ENCODE results near the gene CES1. TPM values are rescaled to one million over a fixed set of nuclear protein-coding genes. Genes with fewer than 3 reads are reported as not detected.
"Not testable (repeated sequence)": the region's sequence is repeated elsewhere in the genome, so short reads cannot be mapped to it uniquely, and the experiment has no call there.

CES1 gene
- total RNA-seq, 1 experiment from 2014 or later, result not detected

DNA sequence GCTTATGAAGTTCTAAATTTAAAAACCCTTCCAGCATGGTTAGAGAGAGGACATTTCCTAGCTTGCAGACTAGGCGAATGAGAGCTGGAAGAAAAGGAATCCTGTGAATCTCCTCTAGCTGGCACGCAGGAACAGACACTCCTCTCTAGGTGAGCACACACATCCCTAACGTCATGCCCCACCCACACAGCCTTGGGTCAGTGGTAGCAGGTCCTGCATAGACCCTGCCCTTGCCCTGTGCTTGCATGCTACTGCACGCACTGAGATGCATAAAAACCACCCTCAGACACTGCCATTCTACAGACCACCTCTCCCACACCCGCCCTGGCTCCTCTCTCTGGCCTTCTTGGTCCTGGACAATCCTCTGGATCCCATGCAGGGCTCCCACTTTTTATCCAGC, 23.5 kb downstream of the CES1 start:
- no peak for DNase-seq (ENCODE audit: low spot score)
- in situ Hi-C loops (cut with HindIII; ENCODE audit: low sequenced_read_pairs), result no loop called here

DNA sequence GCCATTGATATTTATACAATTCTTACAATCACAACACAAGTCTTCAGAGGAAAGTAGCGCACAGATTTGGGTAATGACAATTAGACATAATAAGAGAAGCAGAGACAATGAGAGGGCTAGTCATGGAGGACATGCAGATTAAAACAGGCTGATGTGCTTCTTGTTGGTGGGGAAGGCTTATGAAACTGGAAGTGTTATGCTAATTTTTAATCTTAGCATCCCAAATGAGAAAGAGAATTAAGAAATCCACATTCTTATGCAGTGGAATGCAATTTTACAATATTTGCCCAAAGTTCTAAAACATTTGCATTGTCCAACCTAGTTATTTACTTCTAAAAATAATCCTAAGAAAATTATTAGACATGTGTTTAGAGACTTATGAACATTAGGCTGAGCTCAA, 24.6 kb downstream of the CES1 start:
- DNase-seq (ENCODE audit: low spot score); in situ Hi-C loops (cut with HindIII; ENCODE audit: low sequenced_read_pairs): not testable (repeated sequence)

DNA sequence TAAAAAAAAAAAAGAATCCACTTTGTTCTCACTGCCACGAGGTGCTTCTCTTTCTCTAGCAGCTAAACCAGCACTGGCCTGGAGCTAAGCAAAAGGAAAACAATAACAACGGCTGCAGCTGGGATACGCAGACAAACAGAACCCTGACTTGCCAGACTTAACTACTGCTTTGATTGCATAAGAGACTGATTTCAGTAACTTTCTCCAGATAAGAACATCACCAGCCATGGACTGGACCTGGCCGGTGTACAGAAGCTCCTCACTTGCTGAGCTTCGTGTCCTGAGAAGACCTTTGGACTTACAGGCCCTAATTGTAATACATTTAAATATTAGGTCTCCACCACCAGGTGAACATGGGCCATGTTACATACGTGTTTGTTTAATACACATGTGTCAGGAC, 27.8 kb downstream of the CES1 start:
- DNase-seq (ENCODE audit: low spot score); in situ Hi-C loops (cut with HindIII; ENCODE audit: low sequenced_read_pairs): not testable (repeated sequence)

- DNase-seq (ENCODE audit: low spot score); in situ Hi-C loops (cut with HindIII; ENCODE audit: low sequenced_read_pairs): not testable (repeated sequence)
These were observed 29.2 kb downstream of the CES1 start for GRCh38 chr16:55803681-55804080.

DNA sequence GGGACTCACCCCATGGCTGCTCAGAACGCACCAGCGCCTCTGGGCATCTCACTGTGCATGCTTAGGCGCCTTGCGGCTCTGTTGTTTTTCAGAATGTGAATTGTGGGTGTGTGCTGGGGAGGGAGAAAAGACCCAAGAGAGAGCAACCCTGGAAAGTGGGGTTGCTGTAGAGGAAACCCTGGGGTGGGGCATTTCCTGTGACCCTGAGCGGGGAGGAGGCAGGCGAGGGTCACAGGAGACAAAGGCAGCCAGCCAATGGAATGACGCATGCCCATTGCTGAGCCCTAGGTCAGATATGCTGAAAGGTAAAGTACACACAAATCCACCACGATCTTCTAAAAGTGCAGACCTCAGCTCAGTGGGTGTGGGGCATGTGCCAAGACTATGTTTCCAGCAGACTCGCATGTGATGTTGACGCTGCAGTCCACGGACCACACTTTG, 39.9 kb downstream of the CES1 start:
- in situ Hi-C loops (cut with HindIII; ENCODE audit: low sequenced_read_pairs); DNase-seq (ENCODE audit: low spot score): not testable (repeated sequence)

GRCh38 chr16:55791512-55791911, 41.4 kb downstream of the CES1 start:
- in situ Hi-C loops (cut with HindIII; ENCODE audit: low sequenced_read_pairs), result not testable (repeated sequence)

DNA sequence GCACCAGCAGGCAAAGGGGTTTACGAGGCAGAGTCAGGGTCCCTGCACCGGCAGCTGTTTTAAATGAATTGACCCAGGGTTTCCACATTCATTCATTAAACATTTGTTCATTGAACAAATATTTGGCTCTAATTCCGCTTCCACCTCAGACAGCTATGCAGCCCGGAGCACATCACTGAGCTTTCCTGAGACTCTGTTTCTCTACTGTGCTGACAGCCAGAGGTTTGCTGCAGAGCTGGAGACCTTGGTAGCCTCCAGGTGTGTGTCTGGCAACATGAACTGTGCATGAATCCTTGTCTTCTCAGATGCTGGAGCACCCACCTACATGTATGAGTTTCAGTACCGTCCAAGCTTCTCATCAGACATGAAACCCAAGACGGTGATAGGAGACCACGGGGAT, 42.7 kb downstream of the CES1 start:
- in situ Hi-C loops (cut with HindIII; ENCODE audit: low sequenced_read_pairs); DNase-seq (ENCODE audit: low spot score): not testable (repeated sequence)

More at GRCh38 chr16:55791512-55791911, 41.4 kb downstream of the CES1 start:
- DNase-seq (ENCODE audit: low spot score), result not testable (repeated sequence)

DNA sequence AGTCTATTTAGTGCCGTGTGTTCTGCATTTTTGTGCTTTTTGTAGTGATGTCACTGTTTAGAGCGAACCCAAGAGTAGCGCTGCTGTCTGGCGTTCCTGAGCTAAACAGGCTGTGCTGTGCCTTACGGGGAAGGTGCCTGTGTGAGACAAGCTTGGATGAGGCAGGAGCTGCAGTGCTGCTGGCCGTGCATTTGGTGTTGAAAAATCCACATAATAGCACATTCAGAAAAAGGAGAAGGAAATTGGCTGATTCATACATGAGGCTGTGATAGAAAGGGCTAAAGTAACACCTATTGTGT, 50.2 kb downstream of the CES1 start:
- in situ Hi-C loops (cut with HindIII; ENCODE audit: low sequenced_read_pairs), result not testable (repeated sequence)

GRCh38 chr16:55782091-55782792, 50.7 kb downstream of the CES1 start:
- in situ Hi-C loops (cut with HindIII; ENCODE audit: low sequenced_read_pairs); DNase-seq (ENCODE audit: low spot score): not testable (repeated sequence)

More for the DNA sequence above, 50.2 kb downstream of the CES1 start:
- not testable (repeated sequence) for DNase-seq (ENCODE audit: low spot score)

DNA sequence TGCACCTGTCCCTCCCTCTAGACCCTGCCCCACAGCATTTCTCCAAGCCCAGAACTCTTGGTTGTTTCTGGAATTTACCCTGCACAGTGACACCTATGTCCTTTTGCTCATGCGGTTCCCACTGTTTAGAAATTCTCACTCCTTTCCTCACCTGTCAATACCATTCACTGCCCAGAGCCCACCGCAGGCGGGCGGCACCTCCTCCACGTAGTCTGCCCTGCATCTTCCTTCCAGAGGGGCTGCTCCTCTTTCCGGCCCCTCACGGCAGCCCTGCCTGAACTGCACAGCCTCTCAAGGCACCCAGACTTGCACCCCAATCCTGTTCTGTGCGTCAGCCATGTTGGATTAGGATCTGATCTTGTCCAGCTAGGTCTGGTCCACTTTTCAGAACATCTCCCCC, 51.4 kb downstream of the CES1 start:
- in situ Hi-C loops (cut with HindIII; ENCODE audit: low sequenced_read_pairs); DNase-seq (ENCODE audit: low spot score): not testable (repeated sequence)

- in situ Hi-C loops (cut with HindIII; ENCODE audit: low sequenced_read_pairs); DNase-seq (ENCODE audit: low spot score): not testable (repeated sequence)
These were observed 52.8 kb downstream of the CES1 start for GRCh38 chr16:55780095-55780407.

GRCh38 chr16:55779402-55780094, 53.3 kb downstream of the CES1 start:
- DNase-seq (ENCODE audit: low spot score), result no peak
- in situ Hi-C loops (cut with HindIII; ENCODE audit: low sequenced_read_pairs), result no loop called here

- DNase-seq (ENCODE audit: low spot score), result no peak
- in situ Hi-C loops (cut with HindIII; ENCODE audit: low sequenced_read_pairs), result no loop called here
These were observed 54.1 kb downstream of the CES1 start for GRCh38 chr16:55778757-55779156.

DNA sequence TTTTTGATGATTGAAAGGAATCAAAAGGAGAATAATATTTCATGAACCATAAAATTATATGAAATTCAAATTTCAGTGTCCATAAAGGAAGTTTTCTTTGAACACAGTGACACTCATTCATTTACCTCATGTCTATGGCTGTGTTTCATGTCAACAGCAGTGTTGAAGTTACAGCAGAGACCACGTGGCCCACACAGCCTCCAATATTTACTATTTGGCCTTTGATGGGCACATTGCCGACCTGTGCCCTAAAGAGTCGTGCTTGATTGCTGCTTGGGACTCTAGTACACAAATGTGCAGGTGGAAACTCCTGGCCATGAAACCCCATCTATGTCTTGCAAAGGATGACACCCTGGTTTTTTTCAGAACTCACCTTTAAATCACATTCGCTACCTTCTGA, 57.0 kb downstream of the CES1 start:
- DNase-seq (ENCODE audit: low spot score), result no peak
- in situ Hi-C loops (cut with HindIII; ENCODE audit: low sequenced_read_pairs), result no loop called here

DNA sequence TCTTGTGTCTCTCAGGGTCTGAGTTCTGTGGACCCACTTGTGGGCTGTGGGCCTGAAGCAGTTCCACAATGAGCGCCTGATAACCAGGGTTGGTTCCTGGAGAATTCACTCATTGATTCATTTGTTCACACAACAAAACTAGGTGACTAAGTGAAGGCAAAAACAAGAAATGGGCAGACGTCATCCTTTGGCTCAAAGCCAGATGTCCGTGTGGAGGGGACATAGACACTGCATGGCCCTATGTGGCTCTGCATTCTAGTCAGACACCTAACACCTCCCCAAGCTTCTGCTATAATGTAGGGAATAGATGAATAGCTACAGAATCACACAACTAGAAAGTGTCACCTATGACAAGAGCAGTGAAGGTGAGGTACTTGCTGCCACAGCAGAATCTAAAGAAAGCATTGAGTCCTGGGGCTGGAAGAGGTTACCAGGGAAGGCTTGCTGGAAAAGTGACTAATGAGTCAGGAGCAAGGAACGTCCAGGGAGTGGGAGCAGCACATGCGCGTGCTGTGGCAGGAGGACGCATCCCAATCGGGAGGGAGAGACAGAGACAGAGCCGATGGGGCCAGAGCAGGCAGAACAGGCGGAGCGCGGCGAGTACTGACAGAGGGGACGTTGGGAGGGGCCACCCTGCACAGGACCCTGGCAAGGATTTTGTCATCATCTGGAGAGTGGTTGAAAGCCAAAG, 58.9 kb downstream of the CES1 start:
- no peak for DNase-seq (ENCODE audit: low spot score)
- in situ Hi-C loops (cut with HindIII; ENCODE audit: low sequenced_read_pairs), result no loop called here

- in situ Hi-C loops (cut with HindIII; ENCODE audit: low sequenced_read_pairs), result no loop called here
These were observed 67.7 kb downstream of the CES1 start for GRCh38 chr16:55765161-55765560.

GRCh38 chr16:55760310-55761001, 72.4 kb downstream of the CES1 start:
- in situ Hi-C loops (cut with HindIII; ENCODE audit: low sequenced_read_pairs), result no loop called here

More at GRCh38 chr16:55765161-55765560, 67.7 kb downstream of the CES1 start:
- no peak for DNase-seq (ENCODE audit: low spot score)

DNA sequence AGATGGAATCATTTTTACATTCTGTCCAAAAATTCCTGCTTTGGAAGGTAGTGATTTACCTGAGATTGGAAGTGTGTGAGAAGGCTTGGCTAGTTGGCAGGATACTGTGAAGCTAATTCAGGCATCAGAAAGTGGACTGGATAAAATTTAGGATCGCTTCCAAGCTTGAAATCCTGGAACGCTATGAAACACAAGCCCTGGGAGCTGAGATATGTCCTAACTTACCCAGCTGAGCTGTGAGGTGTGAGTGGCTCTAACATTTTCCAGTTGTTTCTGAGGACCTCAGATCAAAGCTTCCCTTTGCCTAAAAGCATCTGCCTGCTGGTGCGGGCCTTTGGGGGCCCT, 73.0 kb downstream of the CES1 start:
- DNase-seq (ENCODE audit: low spot score); in situ Hi-C loops (cut with HindIII; ENCODE audit: low sequenced_read_pairs): not testable (repeated sequence)

More at GRCh38 chr16:55760310-55761001, 72.4 kb downstream of the CES1 start:
- DNase-seq (ENCODE audit: low spot score), result no peak

- in situ Hi-C loops (cut with HindIII; ENCODE audit: low sequenced_read_pairs), result not testable (repeated sequence)
These were observed 75.0 kb downstream of the CES1 start for GRCh38 chr16:55757595-55758527.

More at GRCh38 chr16:55757595-55758527, 75.0 kb downstream of the CES1 start:
- DNase-seq (ENCODE audit: low spot score), result not testable (repeated sequence)
